Left renal cortex interstitium (tissue), 4 donors: ENCODE measurements around the gene CACNA1A. TPM values are rescaled to one million over a fixed set of nuclear protein-coding genes. Genes with fewer than 3 reads are reported as not detected.

ENCODE experiments used
- DNase-seq, 4 donors: peaks; one replicate each; pipeline ENCODE4 v3.0.0-alpha.2; 2013; ENCODE audit warnings: low read depth in 4 of 4, low spot score in 2 of 4, missing footprints in 1 of 4
- polyA plus RNA-seq, 4 donors: library from polyadenylated mRNA; unstranded; fragments of 120-200 nt; gene quantifications; one replicate each; pipeline ENCODE4 v1.2.1, GENCODE V29; 2013; ENCODE audit not compliant: insufficient read length in 4 of 4

Gene CACNA1A
- polyA plus RNA-seq, 4 donors = 2.0 to 3.6 (median 2.7) TPM

DNA sequence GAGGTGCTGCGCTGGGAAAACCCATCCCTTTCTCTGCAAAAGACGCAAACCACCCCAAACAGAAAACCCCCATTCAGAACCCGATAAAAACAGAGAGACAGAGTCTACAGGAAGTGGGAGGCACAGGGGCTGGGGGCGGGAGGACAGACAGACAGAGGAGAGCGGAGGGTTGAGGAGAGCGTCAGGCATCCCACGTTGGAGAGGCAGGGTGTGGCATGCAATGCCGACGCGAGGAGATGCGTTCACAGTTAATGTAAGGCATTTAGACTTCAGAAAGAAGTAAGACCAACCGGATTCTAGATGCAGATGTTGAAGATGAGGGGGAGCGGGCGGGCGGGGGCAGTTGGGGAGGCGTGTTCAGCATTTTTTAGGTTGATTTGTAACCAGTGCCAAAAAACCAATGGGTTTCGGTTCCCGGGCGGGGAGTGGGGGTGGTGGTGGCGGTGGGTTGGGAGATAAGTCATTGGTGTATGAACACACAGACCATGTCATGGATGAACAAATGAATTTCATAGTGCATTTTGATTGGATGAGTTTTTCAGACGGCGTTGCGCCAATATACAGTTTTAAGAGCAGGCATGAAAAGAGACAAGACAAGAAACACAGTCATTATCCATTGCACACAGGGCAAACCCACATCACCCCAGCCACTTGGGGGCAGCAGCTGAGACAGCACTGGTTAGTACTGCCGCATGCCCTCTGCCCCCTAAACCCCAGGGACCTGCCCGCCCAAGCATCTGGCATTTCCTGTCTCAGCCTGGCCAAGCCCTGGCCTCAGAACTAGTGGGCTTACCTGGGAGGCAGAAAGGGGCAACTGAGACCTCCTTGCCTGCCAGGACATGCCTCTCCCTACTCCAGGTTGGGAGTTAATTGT, 264.8 kb downstream of the CACNA1A start:
- no peak for DNase-seq

DNA sequence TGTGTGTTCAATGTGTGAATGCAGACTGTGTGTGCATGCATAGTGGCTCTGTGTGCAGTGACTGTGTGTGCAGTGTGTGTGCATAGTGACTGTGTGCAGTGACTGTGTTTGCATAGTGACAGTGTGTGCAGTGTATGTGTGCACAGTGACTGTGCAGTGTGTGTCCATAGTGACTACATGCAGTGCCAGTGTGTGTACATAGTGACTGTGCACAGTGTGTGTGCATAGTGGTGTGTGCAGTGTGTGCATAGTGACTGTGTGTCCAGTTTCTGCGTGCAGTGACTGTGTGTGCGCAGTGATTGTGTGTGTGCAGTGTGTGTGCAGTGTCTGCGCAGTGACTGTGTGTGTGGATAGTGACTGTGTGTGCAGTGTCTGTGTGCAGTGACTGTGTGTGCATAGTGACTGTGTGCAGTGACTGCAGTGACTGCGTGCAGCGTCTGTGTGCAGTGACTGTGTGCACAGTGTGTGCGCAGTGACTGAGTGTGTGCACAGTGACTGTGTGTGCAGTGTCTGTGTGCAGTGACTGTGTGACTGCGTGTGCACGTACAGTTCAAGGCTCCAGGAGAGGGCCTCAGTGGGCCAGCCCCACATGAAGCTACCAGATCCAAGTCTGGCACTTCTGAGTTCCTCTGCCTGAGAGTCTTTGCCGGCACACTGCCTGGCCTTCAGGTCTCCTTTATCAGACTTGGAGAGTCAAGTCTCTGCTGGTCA, 265.8 kb downstream of the CACNA1A start:
- DNase-seq = no peak

DNA sequence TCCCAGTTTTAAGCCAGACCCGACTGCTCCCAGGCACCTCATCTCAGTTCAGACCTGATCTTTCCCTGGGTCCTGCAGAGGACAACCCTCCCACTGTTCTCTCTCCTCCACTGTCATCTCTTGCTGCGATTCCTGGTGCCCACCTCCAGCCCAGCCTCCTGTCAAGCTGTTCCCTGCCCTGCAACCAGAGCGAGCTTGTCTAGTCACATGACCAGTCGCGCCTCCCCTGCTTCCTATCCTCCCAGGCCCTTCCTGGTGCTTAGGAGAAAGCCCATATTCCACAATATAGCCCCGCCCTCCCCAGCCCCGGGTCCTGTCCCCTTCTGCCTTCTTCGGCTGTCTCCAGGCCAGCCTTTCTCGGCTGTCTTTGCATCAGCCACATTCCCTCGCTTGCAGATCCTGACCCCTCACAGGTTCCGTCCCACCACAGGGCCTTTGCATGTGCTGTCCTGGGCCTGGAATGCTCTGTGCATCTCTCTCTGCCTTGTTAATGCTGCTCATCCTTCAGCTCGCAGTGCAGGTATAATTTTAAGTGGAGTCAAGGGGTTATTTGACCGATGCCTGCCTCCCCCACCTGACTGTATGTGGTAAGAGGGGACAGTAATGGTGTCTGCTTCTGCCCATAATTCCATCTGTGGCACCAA, 267.3 kb downstream of the CACNA1A start:
- no peak for DNase-seq

DNA sequence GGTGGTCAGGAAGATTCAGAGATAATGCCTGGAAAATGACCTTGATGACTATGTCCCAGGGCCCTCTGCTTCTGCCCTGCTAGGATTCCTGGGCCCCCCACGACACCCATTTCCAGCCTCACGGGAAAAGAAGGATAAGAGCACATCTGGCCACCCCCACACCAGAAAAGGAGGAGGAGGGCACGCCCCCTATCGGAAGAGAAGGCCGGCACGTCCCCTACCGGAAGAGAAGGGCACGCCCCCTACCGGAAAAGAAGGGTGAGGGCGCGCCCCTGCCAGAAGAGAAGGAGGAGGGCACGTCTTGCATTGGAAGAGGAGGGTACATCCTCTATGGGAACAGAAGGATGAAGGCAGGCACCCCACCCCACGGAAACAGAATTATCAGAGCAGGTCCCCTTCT, 271.8 kb downstream of the CACNA1A start:
- DNase-seq = no peak

DNA sequence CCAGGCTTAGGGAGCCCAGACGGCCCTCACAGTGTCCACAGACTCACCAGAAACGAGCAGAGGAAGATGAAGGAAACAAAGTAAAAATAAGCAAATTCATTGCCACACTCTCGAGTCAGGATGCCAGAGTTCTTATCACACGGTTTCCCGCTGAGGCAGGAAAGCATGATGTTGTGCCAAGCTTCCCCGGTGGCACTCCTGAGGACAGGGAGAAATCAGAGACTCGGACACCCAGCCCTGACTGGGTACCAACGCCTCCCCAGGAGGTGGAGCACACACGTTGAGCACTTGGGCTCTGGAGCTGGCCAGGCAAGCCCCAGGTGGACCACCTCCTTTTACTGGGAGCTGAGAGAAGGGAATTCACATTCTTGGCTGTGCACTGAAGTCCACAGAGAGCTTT, 274.6 kb downstream of the CACNA1A start:
- no peak for DNase-seq

DNA sequence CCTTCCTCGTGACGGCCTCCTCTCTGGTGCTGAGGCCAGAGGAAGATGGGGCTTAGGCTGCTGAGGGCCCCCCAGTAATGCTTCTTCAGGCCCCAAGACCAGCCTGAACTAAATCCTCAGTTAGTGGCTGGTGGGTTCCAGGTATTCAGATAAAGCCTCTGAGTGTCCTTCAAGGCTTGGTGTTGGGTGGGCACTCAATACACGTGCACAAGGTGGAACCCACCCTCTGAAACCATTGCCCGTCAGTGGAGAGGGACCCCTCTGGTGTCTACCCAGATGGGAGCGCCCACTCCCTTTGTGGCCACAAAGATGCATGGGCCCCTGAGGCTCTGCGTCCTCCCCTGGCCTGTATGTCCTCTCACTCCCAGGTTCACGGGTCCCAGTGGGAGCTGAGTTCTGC, 277.0 kb downstream of the CACNA1A start:
- DNase-seq = no peak

DNA sequence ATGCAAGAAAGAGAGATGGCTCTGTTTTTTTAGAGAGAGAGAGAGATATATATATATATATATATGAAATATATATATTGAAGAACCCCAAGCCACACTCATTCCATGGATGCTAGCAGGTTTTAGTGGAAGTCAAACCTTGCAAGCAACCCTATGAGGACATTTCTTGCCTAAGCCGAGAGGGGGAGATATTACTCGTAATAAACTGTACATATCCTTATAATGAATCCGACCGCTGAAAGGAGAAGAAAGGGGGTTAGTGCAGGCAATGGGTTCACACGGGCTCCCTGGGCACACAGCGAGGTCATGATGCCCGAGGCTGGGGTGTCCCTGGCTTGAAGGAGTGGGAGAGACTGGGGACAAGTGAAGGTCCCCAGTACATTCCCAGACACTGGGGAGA, 277.7 kb downstream of the CACNA1A start:
- no peak for DNase-seq

DNA sequence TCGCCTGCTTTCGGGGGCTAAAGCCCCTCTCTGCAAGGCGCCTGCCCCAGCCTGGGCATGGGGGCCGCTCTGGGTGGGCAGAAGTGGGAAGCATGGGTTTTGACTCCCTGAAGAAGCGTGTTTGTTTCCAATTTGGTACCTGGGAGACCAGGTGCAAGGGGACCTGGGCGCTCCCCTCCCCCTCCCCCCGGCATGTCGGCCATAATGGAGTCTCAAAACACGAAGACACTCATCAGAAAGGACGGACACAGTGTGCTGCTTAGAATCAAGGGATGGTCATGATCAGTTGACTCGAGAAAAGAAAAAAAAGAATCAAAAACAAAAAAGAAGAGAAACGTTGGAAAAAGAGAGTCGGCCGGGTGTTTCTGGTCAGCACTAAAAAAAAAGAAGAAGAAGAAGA, 279.3 kb downstream of the CACNA1A start:
- no peak for DNase-seq

DNA sequence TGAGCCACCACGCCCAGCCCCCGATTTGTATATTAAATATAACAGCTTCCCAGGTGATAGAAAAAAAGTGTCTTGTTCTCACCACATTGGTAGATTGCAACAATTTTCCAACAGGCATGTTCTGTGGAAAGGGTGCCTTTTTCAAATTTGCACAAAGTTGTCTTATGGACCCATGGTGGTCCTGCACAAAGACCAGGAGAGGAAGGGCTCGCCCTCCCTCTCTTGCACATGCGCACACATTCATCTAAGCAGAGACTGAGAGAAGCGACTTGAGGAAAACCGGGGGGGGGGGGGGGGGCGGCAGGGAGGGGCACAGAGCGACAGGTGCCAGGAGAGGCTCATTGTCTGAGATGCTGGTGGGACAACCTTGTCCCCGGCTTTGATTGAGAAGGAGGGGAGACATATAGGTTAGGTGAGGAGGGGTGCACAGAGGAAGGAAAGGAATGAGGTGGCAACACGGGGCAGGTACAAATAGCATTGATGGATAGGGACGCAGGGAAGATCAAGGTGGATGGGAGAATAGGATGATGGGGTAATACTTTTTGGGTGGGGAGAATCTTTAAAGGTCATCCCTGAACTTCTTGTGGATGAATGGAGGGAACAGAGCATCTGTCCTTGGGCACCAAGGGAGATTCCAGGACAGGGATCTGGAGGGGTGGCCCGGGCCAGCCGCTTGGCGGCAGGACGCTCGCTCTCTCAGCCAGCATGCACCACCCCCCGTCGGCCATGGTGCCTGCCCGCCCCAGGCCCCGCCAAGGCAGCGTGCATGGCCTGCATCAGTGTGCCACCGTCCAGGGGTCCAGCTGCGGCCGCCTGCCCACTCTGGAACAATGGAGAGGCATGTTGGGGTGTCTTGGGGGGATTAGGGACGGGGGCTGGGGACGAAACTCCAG, 280.1 kb downstream of the CACNA1A start:
- no peak for DNase-seq

DNA sequence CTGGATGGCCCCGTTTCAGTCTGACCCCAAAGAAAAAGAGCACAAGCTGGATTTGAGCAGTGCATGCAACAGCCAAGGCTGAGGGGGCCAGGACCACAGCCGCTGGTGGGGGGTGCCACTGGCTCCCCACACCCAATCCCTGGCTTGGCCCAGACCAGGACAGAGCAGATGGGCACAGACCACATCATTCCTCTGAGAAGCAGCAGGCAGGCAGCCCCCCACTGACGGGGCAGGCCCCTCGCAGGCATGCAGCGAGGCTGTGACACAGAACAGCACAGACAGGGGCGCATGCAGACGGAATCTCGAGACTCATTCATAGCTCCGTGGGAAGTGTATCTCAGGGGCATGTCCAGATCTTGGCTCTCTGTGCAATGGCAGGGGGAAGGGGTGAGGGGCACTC, 281.2 kb downstream of the CACNA1A start:
- no peak for DNase-seq

DNA sequence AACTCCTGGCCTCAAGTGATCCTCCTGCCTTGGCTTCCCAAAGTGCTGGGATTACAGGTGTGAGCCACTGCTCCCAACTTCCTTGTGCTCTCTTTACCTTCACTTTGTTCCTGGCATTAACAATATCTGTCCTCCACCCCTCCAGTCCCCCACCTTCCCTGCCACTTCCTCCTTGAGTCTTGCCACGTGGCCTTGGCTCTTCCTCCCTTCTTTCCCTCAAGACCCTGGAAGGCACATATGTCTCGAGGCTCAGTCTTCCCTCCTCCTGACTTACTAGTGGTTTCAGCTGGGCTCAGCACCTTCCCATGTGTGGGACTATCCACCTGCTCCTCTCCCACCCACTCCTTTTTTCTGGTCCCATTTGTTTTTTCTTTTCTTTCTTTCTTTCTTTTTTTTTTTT, 285.4 kb downstream of the CACNA1A start:
- DNase-seq = no peak

DNA sequence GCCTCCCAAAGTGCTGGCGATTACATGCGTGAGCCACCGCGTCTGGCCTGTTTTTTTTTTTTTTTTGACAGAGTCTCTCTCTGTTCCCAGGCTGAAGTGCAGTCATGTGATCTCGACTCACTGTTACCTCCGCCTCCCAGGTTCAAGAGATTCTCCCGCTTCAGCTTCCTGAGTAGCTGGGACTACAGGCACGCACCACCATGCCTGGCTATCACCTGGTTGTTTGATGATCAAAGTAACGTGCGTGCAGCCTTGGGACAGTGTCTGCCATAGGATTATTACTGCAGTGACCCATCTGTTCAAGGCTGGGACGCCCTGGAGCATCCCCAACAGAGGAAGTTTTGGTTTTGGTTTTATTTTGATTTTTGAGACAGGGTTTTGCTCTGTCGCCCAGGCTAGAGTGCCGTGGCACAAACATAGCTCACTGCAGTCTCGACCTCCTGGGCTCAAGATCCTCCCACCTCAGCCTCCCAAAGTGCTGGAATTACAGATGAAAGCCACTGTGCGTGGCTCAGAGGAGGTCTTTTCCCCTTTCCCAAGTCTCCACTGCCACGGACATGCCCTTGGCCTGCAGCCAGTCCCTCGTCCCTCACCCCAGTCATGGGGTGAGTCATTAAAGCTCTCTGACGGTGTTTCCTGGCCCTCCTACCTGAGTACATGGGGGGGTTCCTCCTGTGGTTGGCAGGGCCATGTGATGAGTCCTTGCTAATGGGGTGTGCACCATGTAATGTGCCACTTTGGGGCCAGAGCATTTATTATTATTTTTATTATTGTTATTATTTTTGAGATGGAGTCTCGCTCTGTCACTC, 290.5 kb downstream of the CACNA1A start:
- no peak for DNase-seq

DNA sequence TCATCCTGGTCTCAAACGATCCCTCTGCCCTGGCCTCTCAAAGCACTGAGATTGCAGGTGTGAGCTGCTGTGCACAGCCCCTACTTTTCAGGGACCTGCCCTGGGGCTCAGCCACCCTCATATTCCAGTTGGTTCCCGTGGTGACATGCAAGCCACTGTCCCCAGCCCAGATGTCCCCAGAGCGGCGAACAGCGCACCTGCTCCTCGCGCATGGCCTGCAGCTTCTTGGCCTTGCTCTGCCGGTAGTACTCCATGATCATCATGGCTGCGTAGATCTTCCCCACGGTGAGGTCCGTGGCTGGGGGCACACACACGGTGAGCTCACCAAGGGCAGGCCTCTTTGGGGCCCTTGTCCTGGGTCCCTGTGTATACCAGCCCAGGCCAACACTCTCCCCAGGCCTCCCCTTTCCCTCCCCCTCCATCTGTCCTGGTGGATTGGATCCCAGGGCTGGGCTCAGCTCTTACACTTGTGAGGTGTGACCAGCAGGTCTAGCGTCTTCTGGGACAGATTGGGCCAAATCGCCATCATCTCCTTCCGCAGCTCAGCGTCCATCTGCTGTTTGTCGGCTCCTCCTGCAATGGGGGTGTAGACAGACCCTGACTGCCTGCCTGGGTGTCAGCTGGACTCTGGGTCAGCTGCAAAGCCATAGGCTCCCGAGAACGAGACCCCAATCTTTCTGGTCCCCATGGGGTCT, 292.1 kb downstream of the CACNA1A start:
- DNase-seq = no peak

DNA sequence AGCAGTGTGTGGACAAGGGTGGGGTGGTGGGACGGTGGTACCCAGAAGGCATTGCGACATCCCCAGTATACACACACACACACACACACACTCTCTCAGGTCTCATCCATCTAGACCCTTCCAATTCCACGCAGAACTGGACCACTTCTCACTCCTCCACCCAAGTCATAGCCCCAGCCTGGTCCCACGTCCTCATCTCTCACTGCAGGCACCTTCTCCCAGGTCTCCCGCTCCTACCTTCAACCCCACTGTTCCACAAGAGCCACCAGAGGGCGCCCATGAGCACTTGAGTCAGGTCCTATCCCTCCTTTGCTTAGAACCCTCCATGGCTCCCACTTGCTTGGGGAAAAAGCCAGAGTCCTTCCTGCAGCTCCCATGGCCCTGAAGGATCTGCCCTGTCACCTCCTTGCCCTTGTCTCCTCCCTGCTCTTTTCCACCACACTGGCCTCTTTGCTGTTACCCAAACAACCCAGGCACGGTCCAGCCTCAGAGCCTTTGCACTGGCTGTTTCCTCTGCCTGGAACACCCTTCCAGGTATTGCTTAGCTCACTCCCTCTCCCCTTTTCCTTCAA, 293.4 kb downstream of the CACNA1A start:
- DNase-seq = no peak

DNA sequence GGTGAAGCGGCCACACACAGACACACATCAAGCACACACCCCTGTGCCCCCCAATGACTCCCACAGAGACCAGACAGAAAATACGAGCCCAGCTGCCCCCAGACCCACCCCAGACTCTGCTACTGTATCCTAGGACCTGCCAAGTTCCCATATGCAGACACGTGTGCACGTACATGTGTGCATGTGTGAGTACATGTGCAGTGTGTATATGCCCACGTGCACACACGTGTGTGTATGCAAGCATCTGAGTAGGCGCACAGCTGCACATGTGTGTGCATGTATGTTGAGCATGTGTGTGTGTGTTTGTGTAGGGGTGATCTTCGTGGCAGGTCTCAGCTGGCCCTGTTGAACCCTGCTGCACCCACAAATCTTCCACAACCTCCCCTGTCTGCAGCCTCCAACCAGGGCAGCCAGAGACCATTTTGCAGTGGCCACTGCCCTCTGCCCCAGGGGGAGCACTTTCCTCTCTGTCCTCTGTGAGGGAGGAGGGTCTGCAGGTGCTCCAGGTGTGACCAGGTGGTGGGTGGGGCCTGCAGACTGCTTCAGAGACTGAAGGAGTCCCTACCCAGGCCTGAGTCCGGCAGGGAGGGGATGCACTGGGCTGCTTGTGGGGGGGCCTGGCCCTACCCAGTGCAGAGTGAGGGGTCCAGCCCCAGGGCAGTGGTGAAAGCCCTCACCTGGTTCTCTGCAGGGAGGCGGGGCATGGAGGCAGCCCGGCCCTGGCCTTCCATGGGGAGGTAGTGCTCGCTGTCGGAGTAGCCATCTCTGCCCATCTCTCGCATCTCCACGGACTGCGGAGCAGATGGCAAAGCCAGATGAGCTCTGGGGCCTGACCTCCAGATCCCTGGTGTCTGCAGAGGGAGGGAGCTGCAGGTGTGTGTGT, 294.6 kb downstream of the CACNA1A start:
- DNase-seq = no peak

DNA sequence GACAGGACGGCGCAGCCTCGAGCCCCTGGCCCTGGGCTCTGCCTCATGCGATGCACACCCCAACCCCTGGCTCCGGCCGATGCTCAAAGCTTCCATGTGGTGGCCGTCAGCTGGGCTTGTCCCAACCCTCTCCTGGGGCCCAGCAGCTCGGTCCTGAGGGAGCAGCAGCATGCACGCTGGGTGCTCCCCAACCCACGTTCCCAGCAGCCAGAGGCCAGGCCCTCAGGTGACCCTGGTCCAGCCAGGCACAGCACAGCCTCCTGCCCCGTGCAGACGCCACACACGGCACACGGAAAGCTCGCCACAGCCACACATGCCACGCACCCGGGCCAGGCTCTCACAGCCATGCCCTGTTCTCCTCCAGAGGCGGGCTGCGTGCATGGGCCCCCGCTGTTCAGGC, 295.3 kb downstream of the CACNA1A start:
- no peak for DNase-seq

DNA sequence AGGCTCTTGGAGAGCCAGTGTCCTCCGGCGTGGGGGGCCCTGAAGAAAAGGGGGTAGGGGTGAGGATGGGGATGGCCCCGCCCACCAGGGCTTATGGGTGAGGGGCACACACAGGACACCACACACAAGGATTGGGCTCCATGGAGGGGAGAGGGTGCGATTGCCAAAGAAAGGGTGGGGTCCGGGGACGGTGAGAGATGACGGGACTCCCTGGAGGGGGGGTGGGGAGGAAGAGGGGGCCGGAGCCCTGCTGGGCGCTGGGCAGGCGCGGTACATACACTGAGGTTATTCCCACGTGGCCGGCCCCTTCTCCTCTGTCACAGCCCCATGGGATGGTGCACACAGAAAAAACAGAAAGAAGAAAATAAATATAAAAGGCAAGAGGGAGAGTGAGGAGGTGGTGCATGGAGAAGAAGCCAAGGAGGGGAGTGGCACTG, 295.9 kb downstream of the CACNA1A start:
- DNase-seq = no peak
